Nephron progenitor cell (in vitro differentiated cells): ENCODE measurements around the gene NPY2R.

ENCODE experiments used
- DNase-seq: peaks from one replicate; pipeline ENCODE4 v3.0.0; 2021
- H3K27ac Mint-ChIP-seq: 2 replicates; pipeline ENCODE4 v1.8.0; 2021; ENCODE audit warnings: mild to moderate bottlenecking, moderate library complexity, mixed read lengths
- H3K27me3 Mint-ChIP-seq: 2 replicates; pipeline ENCODE4 v1.8.0; 2021; ENCODE audit warnings: mild to moderate bottlenecking, low read depth, mixed read lengths; ENCODE audit not compliant: poor library complexity
- H3K36me3 Mint-ChIP-seq: 2 replicates; pipeline ENCODE4 v1.8.0; 2021; ENCODE audit warnings: low read depth, mixed read lengths
- H3K4me1 Mint-ChIP-seq: 2 replicates; pipeline ENCODE4 v1.8.0; 2021; ENCODE audit warnings: mixed read lengths
- H3K4me3 Mint-ChIP-seq: 2 replicates; pipeline ENCODE4 v1.8.0; 2021; ENCODE audit warnings: mild to moderate bottlenecking, moderate library complexity, mixed read lengths
- H3K9me3 Mint-ChIP-seq: 2 replicates; pipeline ENCODE4 v1.8.0; 2021; ENCODE audit warnings: mild to moderate bottlenecking, moderate library complexity, mixed read lengths
- CTCF ChIP-seq: fragments of 200-600 bp; sonication (generic); IDR thresholded peaks from 2 replicates; pipeline ENCODE4 v1.5.0; 2021; ENCODE audit warnings: antibody characterized with exemption

Gene NPY2R

GRCh38 chr4:155174668-155175067 lies 33.8 kb upstream of the NPY2R start:
- H3K4me3 Mint-ChIP-seq, result no peak overlapping the region
- peaks cover 3% of the 10 kb centered on the region for H3K27me3 Mint-ChIP-seq
- no peaks in the 10 kb centered on the region for H3K4me1 Mint-ChIP-seq
- no peaks in the 10 kb centered on the region for H3K36me3 Mint-ChIP-seq
- DNase-seq, result no peak
- TF ChIP-seq CTCF, result no peak
- no peaks in the 10 kb centered on the region for H3K9me3 Mint-ChIP-seq
- no peak overlapping the region for H3K27ac Mint-ChIP-seq

- DNase-seq, result no peak
- Mint-ChIP-seq H3K4me3 (no peak overlapping the region), H3K9me3 (no peaks in the 10 kb centered on the region), H3K4me1 (no peaks in the 10 kb centered on the region), H3K27me3 (peaks cover 7% of the 10 kb centered on the region), H3K27ac (no peak overlapping the region), H3K36me3 (no peaks in the 10 kb centered on the region)
- TF ChIP-seq CTCF, result no peak
Measured at GRCh38 chr4:155179216-155179615, 29.2 kb upstream of the NPY2R start.

GRCh38 chr4:155186972-155187371 lies 21.5 kb upstream of the NPY2R start:
- Mint-ChIP-seq H3K9me3 (no peaks in the 10 kb centered on the region), H3K4me3 (no peak overlapping the region), H3K27me3 (peaks cover 6% of the 10 kb centered on the region), H3K27ac (no peak overlapping the region), H3K4me1 (no peaks in the 10 kb centered on the region), H3K36me3 (no peaks in the 10 kb centered on the region)
- DNase-seq, result no peak
- TF ChIP-seq CTCF, result no peak

GRCh38 chr4:155187989-155188388 lies 20.4 kb upstream of the NPY2R start:
- Mint-ChIP-seq H3K27me3 (peaks cover 6% of the 10 kb centered on the region), H3K27ac (no peak overlapping the region), H3K9me3 (no peaks in the 10 kb centered on the region), H3K4me1 (no peaks in the 10 kb centered on the region), H3K4me3 (no peak overlapping the region), H3K36me3 (no peaks in the 10 kb centered on the region)
- no peak for TF ChIP-seq CTCF
- no peak for DNase-seq

- Mint-ChIP-seq H3K4me1 (no peaks in the 10 kb centered on the region), H3K27ac (no peak overlapping the region), H3K36me3 (no peaks in the 10 kb centered on the region), H3K27me3 (peaks cover 4% of the 10 kb centered on the region), H3K9me3 (no peaks in the 10 kb centered on the region), H3K4me3 (no peak overlapping the region)
- DNase-seq, result no peak
- no peak for TF ChIP-seq CTCF
Measured at GRCh38 chr4:155190099-155190498, 18.3 kb upstream of the NPY2R start.

GRCh38 chr4:155197757-155198156 lies 10.7 kb upstream of the NPY2R start:
- Mint-ChIP-seq H3K27me3 (peaks cover 6% of the 10 kb centered on the region), H3K27ac (no peak overlapping the region), H3K4me1 (no peaks in the 10 kb centered on the region), H3K4me3 (no peak overlapping the region), H3K9me3 (no peaks in the 10 kb centered on the region), H3K36me3 (no peaks in the 10 kb centered on the region)
- TF ChIP-seq CTCF, result no peak
- DNase-seq, result no peak
